Measurements from ENCODE around the gene SUMO3.

The SUMO3 gene

GRCh38 chr21:44828362-44829056 lies 10.6 kb upstream of the SUMO3 start:
- no peak for DNase-seq (ENCODE audit: low spot score)

DNA sequence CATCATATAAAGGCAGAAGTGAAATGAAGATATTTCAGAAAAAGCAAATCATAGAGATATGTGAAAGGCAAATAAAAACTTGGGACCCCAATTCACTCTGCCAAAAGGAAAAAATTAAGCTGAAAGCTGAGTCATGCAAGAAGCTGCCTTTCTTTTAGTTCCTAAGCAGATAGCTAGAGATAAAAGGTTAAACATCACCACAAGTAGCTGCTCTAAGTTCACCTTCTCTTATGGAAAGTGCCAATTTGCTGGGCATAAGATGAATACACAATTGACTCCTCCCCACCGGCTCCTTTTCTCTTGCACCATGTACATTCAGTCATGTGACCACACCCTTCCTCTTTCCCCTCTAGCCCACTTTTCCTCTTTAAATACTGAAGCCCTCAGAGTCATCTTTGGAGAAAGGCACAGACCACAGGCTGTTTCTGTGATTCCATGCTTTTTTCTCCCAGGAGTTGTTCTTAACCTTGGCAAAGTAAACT lies 5.4 kb upstream of the SUMO3 start:
- DNase-seq (ENCODE audit: low spot score), result no peak

- DNase-seq (ENCODE audit: low spot score), result no peak
Measured at GRCh38 chr21:44822484-44823178, 4.8 kb upstream of the SUMO3 start.

DNA sequence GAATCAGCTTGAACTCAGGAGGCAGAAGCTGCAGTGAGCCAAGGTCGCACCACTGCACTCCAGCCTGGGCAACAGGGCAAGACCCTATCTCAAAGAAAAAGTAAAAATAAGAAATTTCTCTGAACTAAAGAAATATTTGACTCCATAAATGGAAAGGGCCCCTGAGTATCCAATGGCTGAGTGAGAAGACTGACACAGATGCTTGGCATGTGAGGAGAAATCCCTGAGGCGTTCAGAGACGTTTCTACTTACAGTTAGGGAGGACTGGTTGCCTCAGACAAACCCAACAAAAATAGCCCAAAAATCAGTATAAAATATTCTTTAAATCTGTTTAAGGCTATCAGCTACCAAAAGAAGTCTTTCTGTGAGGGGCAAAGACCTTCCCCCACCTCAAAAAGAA lies 3.0 kb upstream of the SUMO3 start:
- no peak for DNase-seq (ENCODE audit: low spot score)

DNA sequence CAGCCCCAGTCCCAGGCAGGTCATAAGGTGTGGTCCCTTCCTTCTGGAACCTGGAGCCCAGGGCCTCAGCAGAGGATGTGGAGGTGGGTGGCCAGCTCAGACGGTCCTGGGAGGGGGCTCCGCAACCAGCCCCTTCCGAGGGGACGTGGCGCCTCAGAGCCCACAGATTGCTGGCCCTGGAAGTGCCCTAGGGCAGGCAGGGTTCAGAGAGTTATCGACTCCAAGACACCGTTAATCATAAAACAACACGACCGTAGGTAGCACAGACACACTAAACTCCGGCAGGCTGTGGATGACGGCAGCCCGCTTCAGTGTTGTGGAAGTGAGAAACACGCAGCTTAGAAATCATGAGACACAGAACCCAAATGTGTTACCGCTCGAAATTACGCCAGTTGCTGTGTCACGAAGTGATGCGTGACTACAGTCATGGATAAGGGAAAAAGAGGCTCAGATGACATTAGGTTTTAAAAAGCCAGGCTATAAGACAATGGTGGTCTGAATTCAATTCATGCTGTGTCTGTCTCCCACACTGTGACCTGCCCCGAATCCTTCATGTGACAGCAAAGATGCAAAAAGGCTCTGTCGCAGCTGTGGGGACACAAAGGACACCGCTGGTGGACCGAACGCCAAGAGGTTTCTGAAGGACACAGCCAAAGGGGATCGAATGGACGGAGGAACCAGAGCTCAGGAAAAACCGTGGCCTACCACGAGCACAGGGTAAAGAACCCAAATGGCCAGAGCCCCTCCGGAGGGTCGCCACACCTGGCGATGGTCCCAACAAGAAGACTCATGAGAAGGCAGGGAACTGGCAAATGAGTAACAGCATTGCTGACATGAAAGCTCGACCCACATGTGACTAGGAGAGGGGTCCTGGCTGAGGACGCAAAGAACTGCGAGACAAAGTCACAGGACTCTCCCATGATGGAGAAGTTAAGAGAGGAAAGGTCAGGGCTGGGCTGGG lies 1.7 kb upstream of the SUMO3 start:
- DNase-seq (ENCODE audit: low spot score), result no peak

DNA sequence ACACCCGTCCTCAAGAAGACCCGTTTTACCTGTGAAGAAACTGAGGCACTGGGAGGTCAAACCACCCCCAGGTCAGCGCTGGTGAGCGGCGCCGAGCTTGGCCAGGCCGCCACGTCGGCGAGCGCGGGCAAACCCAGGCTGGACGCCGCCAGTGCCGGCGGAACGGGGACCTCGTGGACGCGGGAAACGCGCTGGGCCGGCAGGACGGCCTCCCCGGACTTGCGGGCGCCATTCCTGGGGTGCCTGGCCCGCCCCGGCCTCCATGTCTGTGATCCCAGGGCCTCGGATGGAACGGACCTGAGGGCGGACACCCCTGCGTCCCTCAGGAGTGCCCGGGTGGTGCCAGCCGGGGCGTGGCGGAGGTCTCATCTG lies 764 bp upstream of the SUMO3 start:
- DNase-seq (ENCODE audit: low spot score), result no peak

DNA sequence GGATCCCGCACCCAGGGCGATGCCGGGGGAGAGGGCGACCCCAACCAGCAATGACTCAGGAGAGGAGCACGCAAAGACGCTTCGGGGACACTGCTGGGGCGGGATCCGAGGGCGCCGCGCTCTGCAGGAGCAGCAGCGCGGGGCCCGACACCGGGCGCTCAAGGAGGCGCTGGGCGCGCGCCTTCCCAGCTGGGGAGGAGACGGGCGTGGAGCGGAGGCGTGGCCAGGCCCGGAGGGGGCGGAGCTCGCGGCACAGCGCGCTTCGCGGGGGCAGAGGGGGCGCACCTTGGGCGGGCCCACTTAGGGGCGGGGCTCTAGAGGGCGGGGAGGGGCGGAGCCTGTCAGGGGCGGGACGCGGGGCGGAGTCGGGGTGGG lies 369 bp downstream of the SUMO3 start:
- peak; percentile 96 for DNase-seq (ENCODE audit: low spot score)

DNA sequence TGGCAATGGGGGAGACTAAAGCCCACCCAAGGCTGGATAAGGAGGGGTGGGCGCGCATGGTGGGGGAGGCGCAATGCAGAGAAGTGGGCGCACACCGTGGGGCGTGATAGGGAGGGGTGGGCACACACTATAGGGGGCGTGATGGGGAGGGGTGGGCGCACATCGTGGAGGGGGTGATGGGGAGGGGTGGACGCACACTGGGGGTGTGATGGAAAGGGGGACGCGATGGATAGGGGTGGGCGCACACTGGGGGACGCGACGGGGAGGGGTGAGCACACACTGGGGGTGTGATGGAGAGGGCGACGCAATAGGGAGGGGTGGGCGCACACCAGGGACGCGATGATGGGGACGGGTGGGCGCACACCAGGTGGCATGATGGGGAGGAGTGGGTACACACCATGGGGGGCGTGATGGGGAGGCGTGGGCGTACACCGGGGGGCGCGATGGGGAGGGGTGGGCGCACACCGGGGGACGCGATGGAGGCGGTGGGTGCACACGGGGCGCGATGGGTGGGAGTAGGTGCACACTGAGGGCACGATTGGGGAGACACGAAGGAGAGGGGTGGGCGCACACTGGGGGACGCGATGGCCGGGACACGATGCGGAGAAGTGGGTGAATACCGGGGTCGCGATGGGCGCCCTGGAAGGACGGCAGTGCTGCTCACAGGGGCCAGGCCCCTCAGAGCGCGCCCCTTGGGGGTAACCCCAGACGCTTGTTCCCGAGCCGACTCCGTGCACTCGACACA lies 929 bp downstream of the SUMO3 start:
- no peak for DNase-seq (ENCODE audit: low spot score)

GRCh38 chr21:44815852-44816628 lies 1.8 kb downstream of the SUMO3 start:
- no peak for DNase-seq (ENCODE audit: low spot score)

DNA sequence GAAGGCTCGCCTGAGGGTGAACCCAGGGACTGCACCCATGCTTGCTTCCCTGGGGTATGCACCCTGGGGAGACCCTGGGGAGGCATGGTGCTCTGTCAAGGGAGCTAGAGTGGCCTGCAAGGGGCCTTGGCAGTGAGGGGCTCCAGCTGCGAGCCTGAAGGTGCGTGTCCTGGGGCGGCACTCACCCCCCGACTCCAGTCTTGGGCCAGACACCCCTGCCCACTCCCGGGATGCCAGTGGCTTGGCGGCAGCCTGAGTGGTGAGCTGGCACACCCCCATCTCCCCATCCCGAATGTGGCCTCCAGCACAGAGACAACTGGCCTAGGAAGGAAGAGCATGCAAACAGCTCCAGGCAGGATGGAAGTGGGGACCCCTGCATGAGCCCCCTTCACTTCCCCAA lies 2.6 kb downstream of the SUMO3 start:
- DNase-seq (ENCODE audit: low spot score), result no peak

- no peak for DNase-seq (ENCODE audit: low spot score)
Measured at GRCh38 chr21:44814498-44815023, 3.3 kb downstream of the SUMO3 start.

DNA sequence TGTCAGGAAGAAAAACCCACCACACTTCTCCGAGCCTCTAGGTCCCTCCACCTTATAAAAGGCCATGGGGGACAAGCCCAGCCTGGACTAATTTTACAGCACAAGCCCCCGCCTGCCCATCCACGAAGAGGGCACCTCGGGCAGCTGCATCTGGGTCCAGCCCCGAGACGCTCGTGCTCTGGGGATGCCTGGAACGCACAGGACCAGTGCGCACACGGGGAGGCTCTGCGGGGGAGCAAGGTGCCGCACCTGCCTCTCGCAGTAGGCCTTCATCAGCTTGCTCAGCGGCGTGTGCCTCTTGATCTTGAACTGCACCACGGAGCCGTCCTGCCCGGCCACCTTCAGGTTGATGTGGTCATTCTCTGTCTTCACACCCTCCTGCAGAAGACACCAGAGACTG lies 4.1 kb downstream of the SUMO3 start:
- DNase-seq (ENCODE audit: low spot score), result no peak

GRCh38 chr21:44813149-44813548 lies 4.7 kb downstream of the SUMO3 start:
- no peak for DNase-seq (ENCODE audit: low spot score)

DNA sequence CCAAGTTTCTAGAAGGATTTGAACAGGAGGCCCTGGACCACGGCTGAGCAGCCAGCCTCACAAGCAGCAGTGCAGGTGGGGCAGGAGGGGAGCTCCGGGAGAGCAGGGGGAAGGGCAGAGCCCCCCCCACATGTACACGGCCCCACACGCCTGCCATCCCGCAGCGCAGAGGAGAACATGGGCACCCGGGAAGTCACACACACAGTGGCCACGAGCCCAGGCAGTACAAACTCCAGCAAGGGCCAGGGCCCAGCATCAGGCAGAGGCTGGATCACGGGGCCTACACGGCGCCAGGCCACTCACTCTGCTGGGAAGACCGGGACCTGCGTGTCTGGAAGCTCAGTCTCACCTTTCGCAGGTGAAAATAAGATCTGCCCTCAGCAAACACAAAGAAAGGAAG lies 5.2 kb downstream of the SUMO3 start:
- no peak for DNase-seq (ENCODE audit: low spot score)

GRCh38 chr21:44810779-44811178 lies 7.1 kb downstream of the SUMO3 start:
- no peak for DNase-seq (ENCODE audit: low spot score)

DNA sequence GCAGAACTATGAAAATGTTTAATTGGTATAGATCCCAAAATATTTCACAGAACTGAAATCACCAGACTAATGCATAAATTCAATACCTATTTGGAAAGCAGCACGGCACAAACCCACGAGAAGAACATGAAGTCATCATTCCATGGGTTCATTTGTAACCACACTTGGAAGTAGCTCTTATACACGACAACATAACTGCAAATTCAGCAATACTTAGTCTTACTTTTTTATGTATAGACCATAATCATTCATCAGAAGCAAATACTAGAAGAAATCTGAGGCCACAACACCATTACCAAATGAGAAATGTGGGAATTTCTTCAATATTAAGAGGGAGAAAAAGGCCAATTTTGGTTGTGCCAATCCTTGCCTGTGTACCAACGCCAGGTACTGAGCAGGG lies 12.0 kb downstream of the SUMO3 start:
- DNase-seq (ENCODE audit: low spot score), result no peak

GRCh38 chr21:44805226-44805625 lies 12.6 kb downstream of the SUMO3 start:
- no peak for DNase-seq (ENCODE audit: low spot score)

- no peak for DNase-seq (ENCODE audit: low spot score)
Measured at GRCh38 chr21:44804762-44805161, 13.1 kb downstream of the SUMO3 start.

DNA sequence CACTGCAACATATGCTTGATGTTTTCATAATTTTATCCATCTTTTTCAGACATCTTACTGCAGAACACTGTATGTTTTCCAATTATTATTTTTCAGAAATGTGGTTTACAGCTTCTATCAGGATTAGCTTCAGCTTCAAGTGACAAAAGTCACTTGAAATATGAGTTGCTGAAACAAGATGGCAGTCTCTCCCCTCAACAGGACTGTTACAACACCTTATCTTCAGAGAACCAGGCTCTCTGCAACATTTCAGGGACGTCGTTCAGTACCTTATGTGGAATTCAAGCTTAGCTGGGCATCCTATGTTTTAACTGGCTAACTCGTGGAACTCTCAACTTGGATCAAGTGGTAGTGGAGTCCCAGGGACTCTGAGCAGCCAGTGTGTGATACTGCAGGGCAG lies 14.2 kb downstream of the SUMO3 start:
- DNase-seq (ENCODE audit: low spot score), result no peak

DNA sequence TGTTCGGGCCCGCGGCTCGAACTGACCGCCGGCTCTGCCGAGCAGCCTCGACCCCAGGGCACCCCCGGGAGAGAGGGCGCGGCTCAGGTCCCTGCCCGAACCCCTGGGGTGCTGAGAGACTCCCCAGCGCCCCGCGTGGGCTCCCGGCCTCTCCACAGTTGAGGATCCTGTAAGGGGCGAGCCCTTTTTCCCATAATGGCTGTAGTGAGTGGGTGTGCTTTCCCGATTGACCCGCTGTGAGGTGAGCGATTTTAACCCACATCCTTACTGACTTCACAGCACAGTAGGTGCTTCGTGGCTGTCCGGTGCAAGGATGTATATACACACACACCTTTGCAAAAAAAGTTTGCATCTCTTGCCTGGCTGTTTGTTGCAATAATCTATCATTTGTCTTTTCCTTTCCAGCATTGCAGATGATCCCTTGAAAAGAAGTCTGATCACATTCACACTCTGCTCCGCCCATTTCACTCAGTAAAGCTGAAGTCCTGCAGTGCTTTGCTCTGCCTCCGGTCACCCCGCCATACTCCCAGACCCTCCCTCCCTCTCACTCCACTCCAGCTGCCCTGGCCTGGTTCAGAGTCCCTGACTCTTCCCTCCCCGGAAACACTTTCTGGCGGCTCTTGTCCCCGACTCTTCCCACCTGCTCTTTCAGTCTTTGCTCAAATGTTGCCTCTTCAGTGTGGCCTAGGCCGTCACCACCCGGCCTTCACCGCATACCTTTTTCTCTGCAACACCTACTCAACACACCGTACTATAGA lies 15.3 kb downstream of the SUMO3 start:
- peak; percentile 26 for DNase-seq (ENCODE audit: low spot score)
